Astrocyte (in vitro differentiated cells and primary cell): ENCODE data around the gene DNAH2. TPM values are rescaled to one million over a fixed set of nuclear protein-coding genes. Genes with fewer than 3 reads are reported as not detected.

Experiments
- DNase-seq: peaks from one replicate; pipeline ENCODE4 v3.0.0-alpha.2; 2010; ENCODE audit warnings: low read depth
- FAIRE-seq: peaks from 2 replicates; lab custom pipeline; 2011; peaks lifted over from hg19 to GRCh38; lab: Jason Lieb, UNC
- H2AFZ ChIP-seq: 2 replicates; pipeline ENCODE4 v1.6.0; 2012; ENCODE audit warnings: low read depth, low read length, inconsistent platforms
- H3K27ac ChIP-seq: 2 replicates; pipeline ENCODE4 v1.5.1; 2011; ENCODE audit warnings: low read depth, low read length, inconsistent platforms
- H3K27me3 ChIP-seq: 2 replicates; pipeline ENCODE4 v1.6.0; 2011; ENCODE audit warnings: low read length, inconsistent platforms; ENCODE audit not compliant: insufficient read depth
- H3K36me3 ChIP-seq: 2 replicates; pipeline ENCODE4 v1.5.1; 2011; ENCODE audit warnings: low read length, inconsistent platforms; ENCODE audit not compliant: insufficient read depth
- H3K4me1 ChIP-seq: 2 replicates; pipeline ENCODE4 v1.5.1; 2011; ENCODE audit warnings: low read length, inconsistent platforms; ENCODE audit not compliant: insufficient read depth
- H3K4me2 ChIP-seq: 2 replicates; pipeline ENCODE4 v1.6.0; 2012; ENCODE audit warnings: low read length, inconsistent platforms
- H3K4me3 ChIP-seq: 2 replicates; pipeline ENCODE4 v1.5.1; 2011; ENCODE audit warnings: low read depth, mild to moderate bottlenecking, low read length, inconsistent platforms; ENCODE audit not compliant: insufficient read depth
- H3K79me2 ChIP-seq: 2 replicates; pipeline ENCODE4 v1.6.0; 2012; ENCODE audit warnings: mild to moderate bottlenecking, low read length, inconsistent platforms; ENCODE audit not compliant: insufficient read depth
- H3K9ac ChIP-seq: 2 replicates; pipeline ENCODE4 v1.6.0; 2012; ENCODE audit warnings: mild to moderate bottlenecking, low read length, inconsistent platforms
- H3K9me3 ChIP-seq: 2 replicates; pipeline ENCODE4 v1.5.1; 2012; ENCODE audit warnings: low read depth, mild to moderate bottlenecking, low read length, inconsistent platforms; ENCODE audit not compliant: insufficient read depth
- H4K20me1 ChIP-seq: 2 replicates; pipeline ENCODE4 v1.6.0; 2012; ENCODE audit warnings: low read length, inconsistent platforms; ENCODE audit not compliant: insufficient read depth
- H3K27ac Mint-ChIP-seq: one replicate; pipeline ENCODE4 v1.8.0; 2021; ENCODE audit warnings: mild to moderate bottlenecking, mixed read lengths; ENCODE audit not compliant: unreplicated experiment
- H3K27me3 Mint-ChIP-seq: one replicate; pipeline ENCODE4 v1.8.0; 2021; ENCODE audit warnings: low read depth, mixed read lengths; ENCODE audit not compliant: unreplicated experiment
- H3K36me3 Mint-ChIP-seq: one replicate; pipeline ENCODE4 v1.8.0; 2021; ENCODE audit warnings: low read depth, mixed read lengths; ENCODE audit not compliant: unreplicated experiment
- H3K4me1 Mint-ChIP-seq: one replicate; pipeline ENCODE4 v1.8.0; 2021; ENCODE audit warnings: low read depth, mixed read lengths; ENCODE audit not compliant: unreplicated experiment
- H3K4me3 Mint-ChIP-seq: one replicate; pipeline ENCODE4 v1.8.0; 2021; ENCODE audit warnings: mild to moderate bottlenecking, moderate library complexity, mixed read lengths; ENCODE audit not compliant: unreplicated experiment
- H3K9me3 Mint-ChIP-seq: one replicate; pipeline ENCODE4 v1.8.0; 2021; ENCODE audit warnings: mild to moderate bottlenecking, mixed read lengths; ENCODE audit not compliant: unreplicated experiment
- EZH2 ChIP-seq: IDR thresholded peaks from 2 replicates; pipeline ENCODE4 v1.6.1; 2012; ENCODE audit warnings: mild to moderate bottlenecking, low read length, inconsistent platforms; ENCODE audit not compliant: insufficient read depth
- total RNA-seq: library from RNA; stranded (reverse); gene quantifications from 2 replicates; pipeline ENCODE4 v1.2.1, GENCODE V29; 2021
- TF ChIP-seq, protein P1 (sequence below): IDR thresholded peaks from 2 replicates; pipeline ENCODE4 v1.5.1; 2011; ENCODE audit warnings: low read depth, mild to moderate bottlenecking, inconsistent platforms, low read length, moderate library complexity; ENCODE audit not compliant: insufficient read depth

DNAH2 gene
- total RNA-seq, 1 donor from 2014 or later: 0.11 TPM

DNA sequence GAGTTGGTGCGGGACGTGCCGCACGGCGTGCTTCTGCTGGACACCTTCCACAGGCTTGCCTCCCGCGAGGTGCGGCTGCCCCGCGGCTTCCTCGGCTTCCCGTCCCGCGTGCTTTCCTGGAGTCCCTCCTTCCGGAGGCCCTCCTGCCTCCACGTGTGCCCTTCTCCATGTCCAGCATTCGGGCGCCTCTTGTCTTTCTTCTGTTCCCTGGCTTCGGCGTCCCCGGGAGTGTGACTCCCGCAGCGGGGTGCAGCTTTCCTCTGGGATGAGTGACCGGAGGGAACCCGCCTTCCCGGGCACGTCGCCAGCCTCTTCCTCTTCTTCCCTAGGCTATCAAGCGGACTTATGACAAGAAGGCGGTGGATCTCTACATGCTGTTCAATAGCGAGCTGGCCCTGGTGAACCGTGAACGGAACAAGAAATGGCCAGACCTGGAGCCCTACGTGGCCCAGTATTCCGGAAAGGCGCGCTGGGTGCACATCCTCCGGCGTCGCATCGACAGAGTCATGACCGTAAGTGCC lies 23.0 kb downstream of the DNAH2 start:
- no peaks in the 10 kb centered on the region for H3K36me3 Mint-ChIP-seq
- TF ChIP-seq, protein P1, sequence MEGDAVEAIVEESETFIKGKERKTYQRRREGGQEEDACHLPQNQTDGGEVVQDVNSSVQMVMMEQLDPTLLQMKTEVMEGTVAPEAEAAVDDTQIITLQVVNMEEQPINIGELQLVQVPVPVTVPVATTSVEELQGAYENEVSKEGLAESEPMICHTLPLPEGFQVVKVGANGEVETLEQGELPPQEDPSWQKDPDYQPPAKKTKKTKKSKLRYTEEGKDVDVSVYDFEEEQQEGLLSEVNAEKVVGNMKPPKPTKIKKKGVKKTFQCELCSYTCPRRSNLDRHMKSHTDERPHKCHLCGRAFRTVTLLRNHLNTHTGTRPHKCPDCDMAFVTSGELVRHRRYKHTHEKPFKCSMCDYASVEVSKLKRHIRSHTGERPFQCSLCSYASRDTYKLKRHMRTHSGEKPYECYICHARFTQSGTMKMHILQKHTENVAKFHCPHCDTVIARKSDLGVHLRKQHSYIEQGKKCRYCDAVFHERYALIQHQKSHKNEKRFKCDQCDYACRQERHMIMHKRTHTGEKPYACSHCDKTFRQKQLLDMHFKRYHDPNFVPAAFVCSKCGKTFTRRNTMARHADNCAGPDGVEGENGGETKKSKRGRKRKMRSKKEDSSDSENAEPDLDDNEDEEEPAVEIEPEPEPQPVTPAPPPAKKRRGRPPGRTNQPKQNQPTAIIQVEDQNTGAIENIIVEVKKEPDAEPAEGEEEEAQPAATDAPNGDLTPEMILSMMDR: no peak
- no peak for TF ChIP-seq EZH2
- Histone ChIP-seq H4K20me1 (no peaks in the 10 kb centered on the region), H3K27ac (no peak overlapping the region), H3K9ac (no peak overlapping the region), H3K79me2 (no peaks in the 10 kb centered on the region), H3K4me2 (no peak overlapping the region), H2AFZ (no peak overlapping the region), H3K4me1 (peaks cover under 1% of the 10 kb centered on the region), H3K9me3 (no peaks in the 10 kb centered on the region), H3K36me3 (no peaks in the 10 kb centered on the region), H3K27me3 (peaks cover 14% of the 10 kb centered on the region), H3K4me3 (no peak overlapping the region)
- no peak overlapping the region for H3K4me3 Mint-ChIP-seq
- no peaks in the 10 kb centered on the region for H3K9me3 Mint-ChIP-seq
- H3K27me3 Mint-ChIP-seq: peaks cover 46% of the 10 kb centered on the region
- DNase-seq: no peak
- FAIRE-seq: no peak
- no peaks in the 10 kb centered on the region for H3K4me1 Mint-ChIP-seq
- H3K27ac Mint-ChIP-seq: peak overlapping the region; percentile 18

DNA sequence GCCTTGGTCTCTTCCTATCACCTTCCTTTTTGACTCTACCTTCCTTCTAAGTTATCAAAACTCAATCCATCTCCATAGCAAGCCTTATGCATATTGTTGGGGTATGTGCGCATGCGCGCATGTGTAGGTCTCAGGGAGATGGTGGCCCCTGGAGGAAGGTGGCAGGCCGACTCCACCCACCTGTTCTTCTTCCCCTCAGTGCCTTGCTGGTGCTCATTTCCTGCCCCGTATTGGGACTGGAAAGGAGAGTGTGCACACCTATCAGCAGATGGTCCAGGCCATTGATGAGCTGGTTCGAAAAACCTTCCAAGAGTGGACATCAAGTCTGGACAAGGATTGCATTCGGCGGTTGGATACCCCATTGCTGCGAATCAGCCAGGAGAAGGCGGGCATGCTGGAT lies 25.2 kb downstream of the DNAH2 start:
- no peak overlapping the region for H3K4me2 ChIP-seq
- no peaks in the 10 kb centered on the region for H3K79me2 ChIP-seq
- H3K9me3 ChIP-seq: no peaks in the 10 kb centered on the region
- no peak overlapping the region for H3K4me3 ChIP-seq
- no peaks in the 10 kb centered on the region for H3K36me3 ChIP-seq
- H3K36me3 Mint-ChIP-seq: no peaks in the 10 kb centered on the region
- H4K20me1 ChIP-seq: no peaks in the 10 kb centered on the region
- no peak overlapping the region for H3K9ac ChIP-seq
- no peak overlapping the region for H3K4me3 Mint-ChIP-seq
- H2AFZ ChIP-seq: no peak overlapping the region
- peaks cover 11% of the 10 kb centered on the region for H3K4me1 Mint-ChIP-seq
- DNase-seq (no peak), FAIRE-seq (no peak)
- H3K27me3 ChIP-seq: peaks cover 3% of the 10 kb centered on the region
- peaks cover 16% of the 10 kb centered on the region for H3K4me1 ChIP-seq
- TF ChIP-seq EZH2: no peak
- TF ChIP-seq, protein P1: no peak
- no peak overlapping the region for H3K27ac Mint-ChIP-seq
- H3K27me3 Mint-ChIP-seq: peaks cover 31% of the 10 kb centered on the region
- peaks cover under 1% of the 10 kb centered on the region for H3K9me3 Mint-ChIP-seq
- H3K27ac ChIP-seq: no peak overlapping the region

DNA sequence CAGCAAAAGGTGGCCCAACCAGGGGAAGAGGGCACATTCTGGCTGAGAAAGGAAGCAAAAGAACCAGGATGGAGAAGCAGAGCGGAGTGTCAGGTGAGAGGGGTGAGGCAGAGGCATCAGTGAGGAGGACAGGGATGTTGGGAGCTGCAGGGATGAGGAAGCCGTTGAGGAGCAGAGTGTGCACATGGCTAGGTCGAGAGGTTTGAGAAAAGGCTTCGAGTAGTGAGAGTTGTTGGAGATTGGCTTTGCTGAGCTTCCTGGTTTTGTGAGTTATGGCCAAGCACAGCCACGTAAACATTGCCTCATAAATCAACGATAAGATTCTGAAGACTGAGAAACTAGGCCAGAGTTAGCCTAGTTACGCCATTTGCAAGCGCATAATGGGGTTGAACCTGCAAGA lies 26.9 kb downstream of the DNAH2 start:
- Histone ChIP-seq H4K20me1 (no peaks in the 10 kb centered on the region), H3K4me3 (no peak overlapping the region), H3K79me2 (no peaks in the 10 kb centered on the region), H2AFZ (no peak overlapping the region), H3K4me1 (peaks cover 22% of the 10 kb centered on the region), H3K9me3 (no peaks in the 10 kb centered on the region), H3K36me3 (no peaks in the 10 kb centered on the region), H3K4me2 (no peak overlapping the region), H3K27me3 (no peaks in the 10 kb centered on the region), H3K9ac (no peak overlapping the region), H3K27ac (no peak overlapping the region)
- no peak for TF ChIP-seq EZH2
- TF ChIP-seq, protein P1: no peak
- DNase-seq: no peak
- peaks cover 8% of the 10 kb centered on the region for H3K9me3 Mint-ChIP-seq
- FAIRE-seq: no peak
- no peak overlapping the region for H3K4me3 Mint-ChIP-seq
- peaks cover 11% of the 10 kb centered on the region for H3K4me1 Mint-ChIP-seq
- no peak overlapping the region for H3K27ac Mint-ChIP-seq
- peaks cover 17% of the 10 kb centered on the region for H3K27me3 Mint-ChIP-seq
- H3K36me3 Mint-ChIP-seq: no peaks in the 10 kb centered on the region
